HepG2 (cell line): Measurements from ENCODE around the gene KAT2A. TPM values are rescaled to one million over a fixed set of nuclear protein-coding genes. Genes with fewer than 3 reads are reported as not detected.

Experiments used
- FOXC1 ChIP-seq: sonication (generic); formaldehyde crosslinking; IDR thresholded peaks from 2 replicates; pipeline ENCODE4 v1.8.0; 2022; ENCODE audit warnings: mild to moderate bottlenecking, missing genetic modification reagents, borderline replicate concordance
- LRRFIP1 ChIP-seq: sonication (generic); formaldehyde crosslinking; conservative IDR thresholded peaks from 2 replicates; pipeline ENCODE4 v1.4.0; 2020; ENCODE audit warnings: missing genetic modification reagents
- PCBP2 ChIP-seq: fragments of 200-400 bp; formaldehyde crosslinking; optimal IDR thresholded peaks from 2 replicates; pipeline ENCODE3; 2018; ENCODE audit warnings: low read length, low read depth; ENCODE audit not compliant: poor library complexity, severe bottlenecking
- POGK ChIP-seq: sonication (generic); formaldehyde crosslinking; conservative IDR thresholded peaks from 2 replicates; pipeline ENCODE4 v1.8.0; 2022; ENCODE audit warnings: mild to moderate bottlenecking, moderate library complexity, missing genetic modification reagents
- PRDM4 ChIP-seq: sonication (generic); formaldehyde crosslinking; IDR thresholded peaks from 2 replicates; pipeline ENCODE4 v1.9.0; 2021; ENCODE audit warnings: missing genetic modification reagents, borderline replicate concordance
- RFXANK ChIP-seq: IDR thresholded peaks from 2 replicates; pipeline ENCODE4 v1.6.1; 2016
- ZNF138 ChIP-seq: sonication (generic); formaldehyde crosslinking; IDR thresholded peaks from 2 replicates; pipeline ENCODE4 v1.5.0; 2020; ENCODE audit warnings: mild to moderate bottlenecking, low read depth, missing genetic modification reagents
- ZNF142 ChIP-seq: sonication (generic); formaldehyde crosslinking; IDR thresholded peaks from 2 replicates; pipeline ENCODE4 v1.4.0; 2020; ENCODE audit warnings: missing genetic modification reagents
- ZNF281 ChIP-seq: sonication (generic); formaldehyde crosslinking; IDR thresholded peaks from 2 replicates; pipeline ENCODE4 v1.4.0; 2020; ENCODE audit warnings: missing genetic modification reagents, borderline replicate concordance
- ZNF484 ChIP-seq: sonication (generic); formaldehyde crosslinking; IDR thresholded peaks from 2 replicates; pipeline ENCODE4 v1.5.1; 2020; ENCODE audit warnings: mild to moderate bottlenecking, low read depth, missing genetic modification reagents, borderline replicate concordance
- ZNF577 ChIP-seq: sonication (generic); formaldehyde crosslinking; IDR thresholded peaks from 2 replicates; pipeline ENCODE4 v1.4.0; 2020; ENCODE audit warnings: mild to moderate bottlenecking, low read depth, missing genetic modification reagents, borderline replicate concordance
- polyA plus RNA-seq, 8 experiments: library from polyadenylated mRNA; depleted of rRNA in 3 of 8; stranded (reverse) in 7 of 8; unstranded in 1 of 8; fragments of >200 nt; fragmentation: Illumina TruSeq in 4 of 8; extraction: Trizol in 4 of 8; gene quantifications; 2 replicates each; pipeline versions ENCODE4 v1.2.1 to v1.2.3, GENCODE V29; 2011 to 2016; ENCODE audit warnings: low read depth in 4 of 8, missing spikeins in 1 of 8, mixed read lengths in 1 of 8; ENCODE audit not compliant: insufficient read depth in 1 of 8
- total RNA-seq, 5 experiments: library from RNA; depleted of rRNA; stranded (reverse); fragments of >200 nt; fragmentation: Illumina TruSeq; extraction: Trizol; gene quantifications; 2 replicates each; pipeline ENCODE4 v1.2.3, GENCODE V29; 2016; ENCODE audit warnings: low read depth in 1 of 5

The KAT2A gene
- total and polyA plus RNA-seq, 2 of the 13 experiments (the other 11 are each of a cell fraction or from before 2014, with no cell fraction given), result 29.1 to 90.4 TPM

- peak; percentile 93 for TF ChIP-seq ZNF281 (CRISPR knock-in tag)
- no peak for TF ChIP-seq ZNF484 (CRISPR knock-in tag)
- 0 out of 2 replicates have a peak, but pooled peaks have one; percentile 35 for TF ChIP-seq POGK (CRISPR knock-in tag)
- TF ChIP-seq ZNF577, result no peak
- no peak for TF ChIP-seq PCBP2
- no peak for TF ChIP-seq ZNF142 (CRISPR knock-in tag)
- no peak for TF ChIP-seq FOXC1 (CRISPR knock-in tag)
- TF ChIP-seq LRRFIP1 (CRISPR knock-in tag), result no peak
- no peak for TF ChIP-seq ZNF138 (CRISPR knock-in tag)
- no peak for TF ChIP-seq PRDM4 (CRISPR knock-in tag)
- no peak for TF ChIP-seq RFXANK
Measured at GRCh38 chr17:42153919-42154742, 33.0 kb upstream of the KAT2A start (continued).
